Liver (tissue), 3 donors: ENCODE data around the gene FAM241A.

ENCODE experiments used
- CTCF ChIP-seq: fragments of 150-350 bp; IDR thresholded peaks from 2 replicates; pipeline ENCODE4 v1.5.1; 2017; ENCODE audit warnings: improper control_type of control experiment, low read depth, low read length; ENCODE audit not compliant: missing input control
- FOXA1 ChIP-seq: IDR thresholded peaks from 2 replicates; pipeline ENCODE4 v1.6.1; 2016; ENCODE audit warnings: antibody characterized with exemption
- GABPA ChIP-seq, 2 donors: IDR thresholded peaks in 1 of 2; conservative IDR thresholded peaks in 1 of 2; 2 replicates each; pipeline ENCODE4 v1.6.1; 2016; ENCODE audit warnings: antibody characterized with exemption in 2 of 2, mild to moderate bottlenecking in 1 of 2, moderate library complexity in 1 of 2
- MAX ChIP-seq: IDR thresholded peaks from 2 replicates; pipeline ENCODE4 v1.6.1; 2016; ENCODE audit warnings: antibody characterized with exemption
- RAD21 ChIP-seq, 2 donors: IDR thresholded peaks; 2 replicates each; pipeline ENCODE4 v1.6.1; 2016; ENCODE audit warnings: antibody characterized with exemption in 2 of 2, mild to moderate bottlenecking in 2 of 2
- REST ChIP-seq: IDR thresholded peaks from 2 replicates; pipeline ENCODE4 v1.6.1; 2016; ENCODE audit warnings: antibody characterized with exemption, mild to moderate bottlenecking
- TAF1 ChIP-seq: conservative IDR thresholded peaks from 2 replicates; pipeline ENCODE4 v1.6.1; 2016; ENCODE audit warnings: antibody characterized with exemption, mild to moderate bottlenecking
- YY1 ChIP-seq: IDR thresholded peaks from 2 replicates; pipeline ENCODE4 v1.6.1; 2016; ENCODE audit warnings: antibody characterized with exemption, mild to moderate bottlenecking
- ZBTB33 ChIP-seq: IDR thresholded peaks from 2 replicates; pipeline ENCODE4 v1.6.1; 2016; ENCODE audit warnings: antibody characterized with exemption
- TF ChIP-seq, protein P1 (sequence below): IDR thresholded peaks from 2 replicates; pipeline ENCODE4 v1.6.1; 2016; ENCODE audit warnings: antibody characterized with exemption
- donor health status: healthy.
- donor health status: healthy.

DNA sequence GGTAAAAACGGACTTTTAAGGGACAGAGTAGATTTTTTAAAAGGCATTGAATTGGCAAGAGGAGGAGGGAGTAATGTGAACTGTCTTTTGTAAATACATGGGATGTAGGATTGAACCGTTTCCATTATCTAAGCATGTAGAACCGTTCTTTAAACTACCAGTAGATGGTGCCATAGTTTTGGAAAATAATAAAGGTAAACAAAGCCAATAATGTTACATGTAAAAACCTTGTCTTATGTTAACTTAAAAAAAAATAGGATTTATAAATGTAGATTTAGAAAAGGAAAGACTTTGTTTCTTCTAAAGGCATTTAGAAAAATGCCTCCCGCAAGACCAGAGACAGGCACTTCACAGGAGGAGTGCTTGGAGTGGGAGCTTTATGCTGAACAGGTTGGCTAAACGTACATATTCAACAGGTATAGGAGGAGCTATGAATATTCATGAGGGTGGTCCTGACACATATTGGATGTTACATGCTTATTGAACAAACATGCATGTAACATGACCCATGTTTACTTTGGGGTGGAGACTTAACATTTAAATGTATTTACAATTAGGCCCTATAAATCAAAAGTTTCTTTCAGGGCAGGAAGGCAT, 45.5 kb upstream of the FAM241A start:
- TF ChIP-seq YY1 (no peak), RAD21 (IDR thresholded peaks at IDR 0.05) (peak; percentile 91 to 95), CTCF (peak; percentile 80), ZBTB33 (no peak), TAF1 (no peak), FOXA1 (peak; percentile 62), REST (no peak), GABPA (IDR thresholded peaks at IDR 0.05 in 1 of 2, conservative IDR thresholded peaks at IDR 0.05 in 1 of 2) (no peak), MAX (no peak)
- TF ChIP-seq, protein P1, sequence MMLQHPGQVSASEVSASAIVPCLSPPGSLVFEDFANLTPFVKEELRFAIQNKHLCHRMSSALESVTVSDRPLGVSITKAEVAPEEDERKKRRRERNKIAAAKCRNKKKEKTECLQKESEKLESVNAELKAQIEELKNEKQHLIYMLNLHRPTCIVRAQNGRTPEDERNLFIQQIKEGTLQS = no peak
